Progenitor cell of endocrine pancreas (in vitro differentiated cells): ENCODE measurements around the gene ZDHHC14. TPM values are rescaled to one million over a fixed set of nuclear protein-coding genes. Genes with fewer than 3 reads are reported as not detected.

ENCODE experiments used
- DNase-seq: peaks from one replicate; pipeline ENCODE4 v3.0.0; 2021; ENCODE audit warnings: low spot score; ENCODE audit not compliant: unreplicated experiment
- H3K27ac Mint-ChIP-seq: 2 replicates; pipeline ENCODE4 v1.8.0; 2021; ENCODE audit warnings: mild to moderate bottlenecking, moderate library complexity, mixed read lengths
- H3K27me3 Mint-ChIP-seq: 2 replicates; pipeline ENCODE4 v1.8.0; 2021; ENCODE audit warnings: mixed read lengths
- H3K36me3 Mint-ChIP-seq: 2 replicates; pipeline ENCODE4 v1.8.0; 2022; ENCODE audit warnings: mixed read lengths; ENCODE audit not compliant: insufficient read depth
- H3K4me1 Mint-ChIP-seq: 2 replicates; pipeline ENCODE4 v1.8.0; 2021; ENCODE audit warnings: low read depth, mixed read lengths
- H3K4me3 Mint-ChIP-seq: 2 replicates; pipeline ENCODE4 v1.8.0; 2021; ENCODE audit warnings: low read depth, mild to moderate bottlenecking, moderate library complexity, mixed read lengths
- H3K9me3 Mint-ChIP-seq: 2 replicates; pipeline ENCODE4 v1.8.0; 2021; ENCODE audit warnings: low read depth, mixed read lengths
- total RNA-seq: library from RNA; stranded (reverse); gene quantifications from 2 replicates; pipeline ENCODE4 v1.2.1, GENCODE V29; 2021
- TF ChIP-seq, protein P1 (sequence below): fragments of 200-600 bp; sonication (generic); IDR thresholded peaks from one replicate; pipeline ENCODE4 v1.5.0; 2021; ENCODE audit warnings: antibody characterized with exemption, mild to moderate bottlenecking; ENCODE audit not compliant: unreplicated experiment

Gene ZDHHC14
- total RNA-seq, 1 donor from 2014 or later: 9.0 TPM

DNA sequence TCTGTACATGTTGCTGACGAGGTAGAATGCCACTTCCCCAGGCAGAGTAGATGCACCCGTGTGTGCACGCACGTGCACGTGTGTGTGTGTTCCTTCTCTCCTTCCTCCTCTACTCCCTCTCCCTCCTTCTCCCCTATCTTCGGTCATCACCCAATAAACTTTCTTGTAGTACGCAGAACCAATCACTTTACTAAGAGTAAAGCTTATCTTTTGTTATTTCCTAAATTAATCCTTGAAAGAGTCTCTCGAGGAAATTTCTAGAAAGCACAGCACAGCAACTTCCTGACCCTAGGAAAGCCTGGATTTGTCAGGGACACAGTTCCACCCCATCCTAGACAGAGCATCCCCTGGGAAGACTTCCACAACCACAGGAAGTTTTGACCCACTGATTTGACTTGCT is 166.1 kb downstream of the ZDHHC14 start:
- peaks cover 3% of the 10 kb centered on the region for H3K27me3 Mint-ChIP-seq
- TF ChIP-seq, protein P1, sequence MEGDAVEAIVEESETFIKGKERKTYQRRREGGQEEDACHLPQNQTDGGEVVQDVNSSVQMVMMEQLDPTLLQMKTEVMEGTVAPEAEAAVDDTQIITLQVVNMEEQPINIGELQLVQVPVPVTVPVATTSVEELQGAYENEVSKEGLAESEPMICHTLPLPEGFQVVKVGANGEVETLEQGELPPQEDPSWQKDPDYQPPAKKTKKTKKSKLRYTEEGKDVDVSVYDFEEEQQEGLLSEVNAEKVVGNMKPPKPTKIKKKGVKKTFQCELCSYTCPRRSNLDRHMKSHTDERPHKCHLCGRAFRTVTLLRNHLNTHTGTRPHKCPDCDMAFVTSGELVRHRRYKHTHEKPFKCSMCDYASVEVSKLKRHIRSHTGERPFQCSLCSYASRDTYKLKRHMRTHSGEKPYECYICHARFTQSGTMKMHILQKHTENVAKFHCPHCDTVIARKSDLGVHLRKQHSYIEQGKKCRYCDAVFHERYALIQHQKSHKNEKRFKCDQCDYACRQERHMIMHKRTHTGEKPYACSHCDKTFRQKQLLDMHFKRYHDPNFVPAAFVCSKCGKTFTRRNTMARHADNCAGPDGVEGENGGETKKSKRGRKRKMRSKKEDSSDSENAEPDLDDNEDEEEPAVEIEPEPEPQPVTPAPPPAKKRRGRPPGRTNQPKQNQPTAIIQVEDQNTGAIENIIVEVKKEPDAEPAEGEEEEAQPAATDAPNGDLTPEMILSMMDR: no peak
- peaks cover 9% of the 10 kb centered on the region for H3K36me3 Mint-ChIP-seq
- H3K27ac Mint-ChIP-seq: no peak overlapping the region
- H3K4me1 Mint-ChIP-seq: no peaks in the 10 kb centered on the region
- H3K4me3 Mint-ChIP-seq: no peak overlapping the region
- no peaks in the 10 kb centered on the region for H3K9me3 Mint-ChIP-seq
- DNase-seq: no peak

DNA sequence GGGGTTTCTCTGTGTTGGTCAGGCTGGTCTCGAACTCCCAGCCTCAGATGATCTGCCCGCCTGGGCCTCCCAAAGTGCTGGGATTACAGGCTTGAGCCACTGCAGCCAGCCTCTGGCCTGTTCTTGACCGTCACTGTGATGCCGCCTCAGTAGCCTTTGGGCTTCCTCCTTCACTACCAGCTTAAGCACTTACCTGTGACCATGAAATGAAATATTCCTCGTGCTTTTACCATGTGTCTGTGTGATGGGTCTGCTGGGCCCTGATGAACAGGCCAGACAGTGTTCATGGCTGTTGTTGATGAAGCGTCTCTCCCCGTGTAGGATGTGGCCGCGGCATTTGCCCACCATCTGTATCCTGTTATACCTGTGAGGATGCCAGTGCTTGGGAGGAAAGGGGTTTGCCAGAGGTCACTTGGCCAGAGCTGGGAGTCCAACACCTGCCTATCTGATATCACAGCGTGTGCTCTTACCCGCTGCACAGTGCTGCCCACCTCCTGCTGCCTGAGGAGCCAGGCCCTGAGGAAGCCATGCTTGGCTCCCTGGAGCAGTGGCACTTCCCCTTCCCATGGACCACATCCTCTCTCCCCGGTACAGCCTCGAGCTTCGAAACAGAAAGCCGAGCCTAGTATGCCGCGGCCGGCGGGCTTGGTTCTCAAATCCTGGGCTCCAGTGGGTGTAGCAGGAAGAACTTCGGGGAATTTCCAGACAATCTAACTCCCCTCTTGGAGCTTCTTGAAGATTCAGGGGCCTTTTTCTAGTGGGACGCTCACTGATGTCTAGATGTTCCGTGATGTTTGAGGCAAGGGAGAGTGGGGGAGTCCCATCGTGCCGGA is 167.9 kb downstream of the ZDHHC14 start:
- no peak overlapping the region for H3K4me3 Mint-ChIP-seq
- peaks cover 8% of the 10 kb centered on the region for H3K27me3 Mint-ChIP-seq
- no peak for DNase-seq
- no peak overlapping the region for H3K27ac Mint-ChIP-seq
- peaks cover 2% of the 10 kb centered on the region for H3K4me1 Mint-ChIP-seq
- H3K36me3 Mint-ChIP-seq: peaks cover 8% of the 10 kb centered on the region
- TF ChIP-seq, protein P1: no peak
- H3K9me3 Mint-ChIP-seq: no peaks in the 10 kb centered on the region

GRCh38 chr6:157549468-157549745 is 168.4 kb downstream of the ZDHHC14 start:
- TF ChIP-seq, protein P1: no peak

GRCh38 chr6:157550114-157550989 is 169.4 kb downstream of the ZDHHC14 start:
- Mint-ChIP-seq H3K4me1 (peaks cover 4% of the 10 kb centered on the region), H3K27me3 (peaks cover 8% of the 10 kb centered on the region), H3K36me3 (peaks cover 3% of the 10 kb centered on the region), H3K4me3 (no peak overlapping the region), H3K27ac (no peak overlapping the region), H3K9me3 (no peaks in the 10 kb centered on the region)
- TF ChIP-seq, protein P1: no peak
- DNase-seq: no peak

More at GRCh38 chr6:157549468-157549745, 168.4 kb downstream of the ZDHHC14 start:
- Mint-ChIP-seq H3K9me3 (no peaks in the 10 kb centered on the region), H3K27ac (no peak overlapping the region), H3K4me1 (peaks cover 2% of the 10 kb centered on the region), H3K27me3 (peaks cover 8% of the 10 kb centered on the region), H3K4me3 (no peak overlapping the region), H3K36me3 (peaks cover 8% of the 10 kb centered on the region)
- no peak for DNase-seq

GRCh38 chr6:157551041-157551832 is 170.2 kb downstream of the ZDHHC14 start:
- peaks cover 8% of the 10 kb centered on the region for H3K27me3 Mint-ChIP-seq
- DNase-seq: no peak
- no peaks in the 10 kb centered on the region for H3K9me3 Mint-ChIP-seq
- H3K27ac Mint-ChIP-seq: no peak overlapping the region
- TF ChIP-seq, protein P1: no peak
- H3K4me1 Mint-ChIP-seq: peaks cover 5% of the 10 kb centered on the region
- no peaks in the 10 kb centered on the region for H3K36me3 Mint-ChIP-seq
- H3K4me3 Mint-ChIP-seq: no peak overlapping the region
